Measurements from ENCODE around the gene PRLR. TPM values are rescaled to one million over a fixed set of nuclear protein-coding genes. Genes with fewer than 3 reads are reported as not detected.

PRLR gene
- total and polyA plus RNA-seq, 2 of the 8 experiments (the other 6 are each of a cell fraction or from before 2014, with no cell fraction given): 0.53 to 2.5 TPM

DNA sequence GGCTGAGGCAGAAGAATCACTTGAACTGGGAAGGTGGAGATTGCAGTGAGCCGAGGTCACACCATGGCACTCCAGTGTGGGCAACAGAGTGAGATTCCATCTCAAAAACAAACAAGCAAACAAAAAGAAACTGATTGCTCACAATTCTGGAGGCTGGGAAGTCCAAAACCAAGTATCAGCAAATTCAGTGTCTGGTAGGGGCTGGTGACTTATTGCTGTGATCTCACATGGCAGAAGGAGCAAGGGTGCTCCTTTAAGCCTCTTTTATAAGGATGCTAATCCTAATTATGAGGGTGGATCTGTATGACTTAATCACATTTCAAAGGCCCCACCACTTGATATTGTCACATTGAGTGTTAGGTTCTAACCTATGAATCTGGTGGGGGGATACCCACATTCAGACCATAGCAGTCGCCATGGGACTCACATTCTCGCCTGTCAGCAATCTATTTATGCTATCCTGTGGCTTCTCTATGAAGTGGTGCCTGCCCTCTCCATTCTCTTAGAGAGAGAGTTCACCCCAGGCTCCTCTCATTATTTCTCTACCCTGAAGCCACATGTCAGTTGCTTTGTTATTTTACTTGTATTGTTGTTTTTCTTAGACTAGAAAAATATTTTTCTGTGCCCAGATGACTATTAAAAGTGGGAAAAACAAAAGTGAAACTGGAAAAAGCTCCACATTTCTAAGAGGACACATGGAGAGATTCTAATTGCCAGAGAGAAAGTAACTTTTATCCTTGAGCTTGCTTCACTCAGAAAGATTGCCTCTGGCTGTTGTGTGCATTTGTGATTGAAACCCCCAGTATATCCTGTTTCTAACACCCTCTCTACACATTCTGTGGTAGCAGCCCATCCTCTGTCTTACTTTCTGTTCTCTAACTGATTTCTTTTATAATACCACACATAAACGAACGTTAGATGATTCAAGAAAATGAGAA is 18.8 kb upstream of the PRLR start (continued):
- no peak for TF ChIP-seq BCL11A (IDR thresholded peaks at IDR 0.05; ENCODE audit: low read depth in 2 of 2, low read length in 2 of 2)
- no peak for TF ChIP-seq JUN (IDR thresholded peaks at IDR 0.05; ENCODE audit: low read depth, low read length)
- TF ChIP-seq, protein P1, sequence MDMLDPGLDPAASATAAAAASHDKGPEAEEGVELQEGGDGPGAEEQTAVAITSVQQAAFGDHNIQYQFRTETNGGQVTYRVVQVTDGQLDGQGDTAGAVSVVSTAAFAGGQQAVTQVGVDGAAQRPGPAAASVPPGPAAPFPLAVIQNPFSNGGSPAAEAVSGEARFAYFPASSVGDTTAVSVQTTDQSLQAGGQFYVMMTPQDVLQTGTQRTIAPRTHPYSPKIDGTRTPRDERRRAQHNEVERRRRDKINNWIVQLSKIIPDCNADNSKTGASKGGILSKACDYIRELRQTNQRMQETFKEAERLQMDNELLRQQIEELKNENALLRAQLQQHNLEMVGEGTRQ (IDR thresholded peaks at IDR 0.05; ENCODE audit: low read length): no peak
- no peak for TF ChIP-seq BRCA1 (IDR thresholded peaks at IDR 0.05; ENCODE audit: low read depth, low read length)
- no peak for TF ChIP-seq KDM4A (IDR thresholded peaks at IDR 0.05; ENCODE audit: low read depth, low read length, severe bottlenecking)
- TF ChIP-seq RNF2 (IDR thresholded peaks at IDR 0.05; ENCODE audit: borderline replicate concordance, low read depth, low read length, missing control alignments, poor library complexity, severe bottlenecking): no peak
- TF ChIP-seq SP2 (IDR thresholded peaks at IDR 0.05; ENCODE audit: low read length): no peak
- no peak for TF ChIP-seq CREB1 (IDR thresholded peaks at IDR 0.05)
